Left lung (tissue), 10 donors: Measurements from ENCODE around the gene TICAM1. TPM values are rescaled to one million over a fixed set of nuclear protein-coding genes. Genes with fewer than 3 reads are reported as not detected.
A peak's percentile ranks its signal among the peaks of the same experiment; 100 is the strongest.
"Not testable (repeated sequence)": the region's sequence is repeated elsewhere in the genome, so short reads cannot be mapped to it uniquely, and the experiment has no call there.

ENCODE experiments used
- ATAC-seq: fragments of 200-7000 bp; cut with Tn5 transposase; one replicate; pipeline ENCODE4 v1.9.1; 2020; ENCODE audit warnings: moderate library complexity
- DNase-seq, 4 donors: peaks; one replicate each; pipeline ENCODE4 v3.0.0-alpha.2; 2013 to 2020
- H3K27ac ChIP-seq, 2 donors: fragments of 200-600 bp; sonication (generic) in 1 of 2; one replicate each; pipeline versions ENCODE4 v1.5.0 to v1.8.0; 2020 to 2021
- H3K27me3 ChIP-seq, 2 donors: fragments of 200-600 bp; sonication (generic) in 1 of 2; one replicate each; pipeline versions ENCODE4 v1.5.0 to v1.8.0; 2020 to 2021
- H3K36me3 ChIP-seq, 2 donors: fragments of 200-600 bp; sonication (generic) in 1 of 2; one replicate each; pipeline versions ENCODE4 v1.5.0 to v1.8.0; 2020 to 2021
- H3K4me1 ChIP-seq, 2 donors: fragments of 200-600 bp; one replicate each; pipeline ENCODE4 v1.8.0; 2021
- H3K4me3 ChIP-seq, 2 donors: fragments of 200-600 bp; sonication (generic) in 1 of 2; one replicate each; pipeline versions ENCODE4 v1.5.0 to v1.8.0; 2020 to 2021; ENCODE audit warnings: mild to moderate bottlenecking in 1 of 2
- H3K9me3 ChIP-seq, 2 donors: fragments of 200-600 bp; sonication (generic) in 1 of 2; one replicate each; pipeline versions ENCODE4 v1.5.0 to v1.8.0; 2020 to 2021
- CTCF ChIP-seq, 2 donors: fragments of 200-600 bp; sonication (generic) in 1 of 2; IDR thresholded peaks; one replicate each; pipeline versions ENCODE4 v1.5.0 to v1.8.0; 2021; ENCODE audit warnings: antibody characterized with exemption in 2 of 2
- intact Hi-C, 2 donors: fragments of 100-400 bp; cut with DNase I; formaldehyde crosslinking; loops; one replicate each; pipeline versions ENCODE4 v1.11.2 to v1.14.2; 2022
- polyA plus RNA-seq, 6 donors: library from polyadenylated mRNA; unstranded; fragments of 120-200 nt; gene quantifications; one replicate each; pipeline ENCODE4 v1.2.1, GENCODE V29; 2013; ENCODE audit not compliant: insufficient read length in 6 of 6
- total RNA-seq, 2 donors: library from RNA; stranded (reverse); fragmentation: NEBNext Ultra II Directional; extraction: Animal tissue kit (Norgen Biotek cat#: 25700); gene quantifications; one replicate each; pipeline ENCODE4 v1.2.1, GENCODE V29; 2021
- donor health status: DM: no; HTN: yes; CAD: no.
- donor health status: DM: no; HTN: no; CAD: no.

TICAM1 gene
- total and polyA plus RNA-seq, 8 donors, result 5.6 to 14.6 (median 7.3) TPM

GRCh38 chr19:4802711-4803110 lies 28.8 kb downstream of the TICAM1 start:
- Histone ChIP-seq H3K9me3 (no peaks in the 10 kb centered on the region), H3K4me3 (no peak overlapping the region), H3K27ac (no peak overlapping the region), H3K36me3 (peaks cover 0 to 9% of the 10 kb centered on the region in 2 donors), H3K27me3 (no peaks in the 10 kb centered on the region), H3K4me1 (peaks cover 3 to 15% of the 10 kb centered on the region in 2 donors)
- intact Hi-C loops, result loop anchor here in 1 of 2 donors (10.0 kb wide), 1 partner anchor 232 kb away; no protein-coding TSS in a partner anchor
- ATAC-seq (no peak), DNase-seq (no peak)
- no peak for TF ChIP-seq CTCF (IDR thresholded peaks at IDR 0.05)

- Histone ChIP-seq H3K27me3 (no peaks in the 10 kb centered on the region), H3K27ac (no peak overlapping the region), H3K9me3 (no peaks in the 10 kb centered on the region), H3K4me1 (peaks cover 3 to 7% of the 10 kb centered on the region in 2 donors), H3K4me3 (no peak overlapping the region), H3K36me3 (peaks cover 0 to 22% of the 10 kb centered on the region in 2 donors)
- TF ChIP-seq CTCF (IDR thresholded peaks at IDR 0.05), result no peak
- no peak for DNase-seq
- intact Hi-C loops, result loop anchor here in 1 of 2 donors (10.0 kb wide), 1 partner anchor 234 kb away; no protein-coding TSS in a partner anchor
- no peak for ATAC-seq
These were observed 30.4 kb downstream of the TICAM1 start for GRCh38 chr19:4801085-4801619.

- ATAC-seq, result peak; percentile 90
- DNase-seq, result peak in 3 of 4 donors; percentile 79 to 87 (median 83)
- intact Hi-C loops, result loop anchor here in 1 of 2 donors (10.0 kb wide), 1 partner anchor 234 kb away; no protein-coding TSS in a partner anchor
- Histone ChIP-seq H3K27ac (peak overlapping the region in 1 of 2 donors; percentile 33), H3K4me3 (no peak overlapping the region), H3K27me3 (no peaks in the 10 kb centered on the region), H3K9me3 (no peaks in the 10 kb centered on the region), H3K4me1 (peaks cover 3 to 11% of the 10 kb centered on the region in 2 donors), H3K36me3 (peaks cover 0 to 27% of the 10 kb centered on the region in 2 donors)
- TF ChIP-seq CTCF (IDR thresholded peaks at IDR 0.05), result no peak
These were observed 30.9 kb downstream of the TICAM1 start for GRCh38 chr19:4800591-4801081.

GRCh38 chr19:4795400-4795799 lies 36.1 kb downstream of the TICAM1 start:
- Histone ChIP-seq H3K27ac (no peak overlapping the region), H3K9me3 (no peaks in the 10 kb centered on the region), H3K36me3 (peaks cover 0 to 59% of the 10 kb centered on the region in 2 donors), H3K4me3 (no peak overlapping the region), H3K4me1 (peaks cover 8 to 48% of the 10 kb centered on the region in 2 donors), H3K27me3 (no peaks in the 10 kb centered on the region)
- intact Hi-C loops, result no loop called here
- TF ChIP-seq CTCF (IDR thresholded peaks at IDR 0.05), result no peak
- ATAC-seq (no peak), DNase-seq (no peak)

DNA sequence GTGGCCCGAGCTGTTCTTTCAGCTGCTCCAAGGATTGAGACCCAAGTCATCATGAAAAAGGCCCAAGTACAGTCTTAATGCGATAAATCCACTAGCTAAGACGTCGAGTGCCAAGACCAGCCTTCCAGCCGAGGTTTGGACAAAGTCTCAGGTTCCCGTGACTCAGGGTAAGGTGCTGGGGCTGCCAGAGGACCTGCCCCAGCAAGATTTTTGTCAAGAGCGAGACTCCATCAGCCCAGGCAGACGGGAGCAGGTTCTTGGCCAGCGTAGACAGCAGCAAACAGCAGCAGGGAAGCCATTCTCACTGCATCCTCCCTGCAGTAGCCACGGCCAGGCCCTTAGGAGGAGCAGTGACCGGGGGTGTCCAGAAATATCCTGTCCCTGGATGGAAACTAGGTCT lies 36.5 kb downstream of the TICAM1 start:
- TF ChIP-seq CTCF (IDR thresholded peaks at IDR 0.05), result no peak
- Histone ChIP-seq H3K4me1 (peaks cover 6 to 48% of the 10 kb centered on the region in 2 donors), H3K4me3 (no peak overlapping the region), H3K9me3 (no peaks in the 10 kb centered on the region), H3K27ac (no peak overlapping the region), H3K36me3 (peaks cover 0 to 59% of the 10 kb centered on the region in 2 donors), H3K27me3 (no peaks in the 10 kb centered on the region)
- ATAC-seq, result no peak
- DNase-seq, result no peak
- intact Hi-C loops, result loop anchor here in 1 of 2 donors (5.0 kb wide), 1 partner anchor 63 kb away; no protein-coding TSS in a partner anchor

- intact Hi-C loops, result loop anchor here in 1 of 2 donors (5.0 kb wide), 1 partner anchor 61 kb away; no protein-coding TSS in a partner anchor
- not testable (repeated sequence) for ATAC-seq
These were observed 38.2 kb downstream of the TICAM1 start for GRCh38 chr19:4793278-4793677.

DNA sequence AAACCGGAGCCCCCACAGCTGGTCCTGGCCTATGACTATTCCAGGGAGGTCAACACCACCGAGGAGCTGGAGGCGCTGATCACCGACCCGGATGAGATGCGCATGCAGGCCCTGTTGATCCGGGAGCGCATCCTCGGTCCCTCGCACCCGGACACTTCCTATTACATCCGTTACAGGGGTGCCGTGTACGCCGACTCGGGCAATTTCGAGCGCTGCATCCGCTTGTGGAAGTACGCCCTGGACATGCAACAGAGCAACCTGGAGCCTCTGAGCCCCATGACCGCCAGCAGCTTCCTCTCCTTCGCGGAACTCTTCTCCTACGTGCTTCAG lies 38.7 kb downstream of the TICAM1 start:
- H3K27ac ChIP-seq, ATAC-seq, H3K27me3 ChIP-seq, H3K9me3 ChIP-seq: not testable (repeated sequence)
- peaks cover 5 to 48% of the 10 kb centered on the region in 2 donors for H3K4me1 ChIP-seq
- peaks cover 0 to 51% of the 10 kb centered on the region in 2 donors for H3K36me3 ChIP-seq
- peak overlapping the region in 1 of 2 donors; percentile 97 for H3K4me3 ChIP-seq
- intact Hi-C loops, result loop anchor here in 1 of 2 donors (5.0 kb wide), 1 partner anchor 61 kb away; no protein-coding TSS in a partner anchor
- DNase-seq, result peak in 1 of 4 donors; percentile 78

More at GRCh38 chr19:4793278-4793677, 38.2 kb downstream of the TICAM1 start:
- not testable (repeated sequence) for H3K27ac ChIP-seq, H3K27me3 ChIP-seq, DNase-seq, H3K9me3 ChIP-seq
- Histone ChIP-seq H3K4me1 (peaks cover 5 to 48% of the 10 kb centered on the region in 2 donors), H3K36me3 (peaks cover 0 to 51% of the 10 kb centered on the region in 2 donors), H3K4me3 (peak overlapping the region in 1 of 2 donors; percentile 97)
